ENCODE data around the gene CACNG1.

The CACNG1 gene

GRCh38 chr17:67022451-67022810 lies 21.9 kb upstream of the CACNG1 start:
- ChIA-PET POLR2A (ENCODE audit: low non-redundant PET) (no interaction called here), CTCF (interaction anchor here (0.7 kb wide), 1 partner anchor 107 kb away, joined by 4 read pairs; no protein-coding TSS in a partner anchor)
- TF ChIP-seq, protein P1, sequence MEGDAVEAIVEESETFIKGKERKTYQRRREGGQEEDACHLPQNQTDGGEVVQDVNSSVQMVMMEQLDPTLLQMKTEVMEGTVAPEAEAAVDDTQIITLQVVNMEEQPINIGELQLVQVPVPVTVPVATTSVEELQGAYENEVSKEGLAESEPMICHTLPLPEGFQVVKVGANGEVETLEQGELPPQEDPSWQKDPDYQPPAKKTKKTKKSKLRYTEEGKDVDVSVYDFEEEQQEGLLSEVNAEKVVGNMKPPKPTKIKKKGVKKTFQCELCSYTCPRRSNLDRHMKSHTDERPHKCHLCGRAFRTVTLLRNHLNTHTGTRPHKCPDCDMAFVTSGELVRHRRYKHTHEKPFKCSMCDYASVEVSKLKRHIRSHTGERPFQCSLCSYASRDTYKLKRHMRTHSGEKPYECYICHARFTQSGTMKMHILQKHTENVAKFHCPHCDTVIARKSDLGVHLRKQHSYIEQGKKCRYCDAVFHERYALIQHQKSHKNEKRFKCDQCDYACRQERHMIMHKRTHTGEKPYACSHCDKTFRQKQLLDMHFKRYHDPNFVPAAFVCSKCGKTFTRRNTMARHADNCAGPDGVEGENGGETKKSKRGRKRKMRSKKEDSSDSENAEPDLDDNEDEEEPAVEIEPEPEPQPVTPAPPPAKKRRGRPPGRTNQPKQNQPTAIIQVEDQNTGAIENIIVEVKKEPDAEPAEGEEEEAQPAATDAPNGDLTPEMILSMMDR (conservative IDR thresholded peaks at IDR 0.05; ENCODE audit: low read depth), result no peak
- no peak for DNase-seq (ENCODE audit: low spot score)
- no peak overlapping the region for H3K27ac ChIP-seq

- POLR2A ChIA-PET (ENCODE audit: low non-redundant PET), result no interaction called here
Observed at GRCh38 chr17:67024736-67025135, 19.6 kb upstream of the CACNG1 start.

GRCh38 chr17:67025216-67025792 lies 19.1 kb upstream of the CACNG1 start:
- POLR2A ChIA-PET (ENCODE audit: low non-redundant PET), result no interaction called here
- H3K27ac ChIP-seq, result no peak overlapping the region
- CTCF ChIA-PET, result no interaction called here
- TF ChIP-seq, protein P1 (conservative IDR thresholded peaks at IDR 0.05; ENCODE audit: low read depth), result no peak
- no peak for DNase-seq (ENCODE audit: low spot score)

More at GRCh38 chr17:67024736-67025135, 19.6 kb upstream of the CACNG1 start:
- CTCF ChIA-PET, result no interaction called here
- no peak for DNase-seq (ENCODE audit: low spot score)
- TF ChIP-seq, protein P1 (conservative IDR thresholded peaks at IDR 0.05; ENCODE audit: low read depth), result no peak
- no peak overlapping the region for H3K27ac ChIP-seq

GRCh38 chr17:67026341-67026740 lies 18.0 kb upstream of the CACNG1 start:
- DNase-seq (ENCODE audit: low spot score), result no peak
- POLR2A ChIA-PET (ENCODE audit: low non-redundant PET), result no interaction called here
- H3K27ac ChIP-seq, result no peak overlapping the region
- TF ChIP-seq, protein P1 (conservative IDR thresholded peaks at IDR 0.05; ENCODE audit: low read depth), result no peak
- CTCF ChIA-PET, result no interaction called here

- CTCF ChIA-PET, result no interaction called here
- POLR2A ChIA-PET (ENCODE audit: low non-redundant PET), result no interaction called here
- no peak for DNase-seq (ENCODE audit: low spot score)
Observed at GRCh38 chr17:67027031-67027628, 17.2 kb upstream of the CACNG1 start.

GRCh38 chr17:67030641-67031040 lies 13.7 kb upstream of the CACNG1 start:
- H3K27ac ChIP-seq, result no peak overlapping the region
- no peak for DNase-seq (ENCODE audit: low spot score)
- TF ChIP-seq, protein P1 (conservative IDR thresholded peaks at IDR 0.05; ENCODE audit: low read depth), result no peak
- ChIA-PET CTCF (no interaction called here), POLR2A (ENCODE audit: low non-redundant PET) (no interaction called here)

More at GRCh38 chr17:67027031-67027628, 17.2 kb upstream of the CACNG1 start:
- TF ChIP-seq, protein P1 (conservative IDR thresholded peaks at IDR 0.05; ENCODE audit: low read depth), result no peak
- H3K27ac ChIP-seq, result no peak overlapping the region

Measured in RWPE1 (cell line).